K562 (cell line): Measurements from ENCODE around the gene CAAP1. TPM values are rescaled to one million over a fixed set of nuclear protein-coding genes. Genes with fewer than 3 reads are reported as not detected.
"Not testable (repeated sequence)": the region's sequence is repeated elsewhere in the genome, so short reads cannot be mapped to it uniquely, and the experiment has no call there.

Experiments
- ATAC-seq: fragments of 200-7000 bp; cut with Tn5 transposase; 3 replicates; pipeline ENCODE4 v1.9.1; 2020; ENCODE audit warnings: moderate library complexity
- BruUV-seq: library from RNA; stranded (reverse); fragments of 400-500 nt; replicated peaks from 2 replicates; lab custom pipeline; 2021; lab: Mats Ljungman, UMichigan
- CTCF ChIA-PET: fragments of 300-600 bp; formaldehyde crosslinking; extraction: SDS; loops from one replicate; lab custom pipeline; 2021; ENCODE audit warnings: low intra/inter-chr PET ratio; lab: Yijun Ruan, JAX
- POLR2A ChIA-PET: fragments of 300-600, 350-650 bp; sonication (Branson Sonifier 250); formaldehyde crosslinking; extraction: SDS; loops from one replicate; lab custom pipeline; 2021; ENCODE audit warnings: antibody characterized with exemption, inconsistent platforms; lab: Yijun Ruan, JAX
- DNase-seq, 4 experiments: peaks; one replicate each; pipeline versions ENCODE4 v3.0.0 to v3.0.0-alpha.2; 2011 to 2018; ENCODE audit warnings: low spot score in 3 of 4, mixed read lengths in 3 of 4; ENCODE audit errors: extremely low read depth in 1 of 4
- FAIRE-seq: peaks from 2 replicates; lab custom pipeline; 2011; peaks lifted over from hg19 to GRCh38; lab: Jason Lieb, UNC
- H2AFZ ChIP-seq: 2 replicates; pipeline ENCODE4 v1.6.0; 2011; ENCODE audit warnings: low read depth, low read length, control low read depth, inconsistent platforms
- H3K27ac ChIP-seq: fragments of 200-600 bp; 3 replicates; pipeline ENCODE4 v1.8.0; 2011; ENCODE audit warnings: low read depth, mild to moderate bottlenecking, control low read depth, inconsistent platforms, low read length, moderate library complexity, mixed read lengths; ENCODE audit errors: extremely low read depth
- H3K27me3 ChIP-seq, 2 experiments: fragments of 300-600 bp in 1 of 2; 2 replicates in 1 of 2; 3 replicates in 1 of 2; pipeline versions ENCODE4 v1.6.0 to v1.8.0; 2011; ENCODE audit warnings: inconsistent platforms in 2 of 2, low read length in 2 of 2, mild to moderate bottlenecking in 1 of 2, mixed read lengths in 1 of 2, moderate library complexity in 1 of 2; ENCODE audit not compliant: control insufficient read depth in 2 of 2, insufficient read depth in 2 of 2
- H3K36me3 ChIP-seq: fragments of 300-600 bp; 3 replicates; pipeline ENCODE4 v1.8.0; 2011; ENCODE audit warnings: mild to moderate bottlenecking, low read length, inconsistent platforms; ENCODE audit not compliant: control insufficient read depth, insufficient read depth
- H3K4me1 ChIP-seq, 2 experiments: fragments of 200-600 bp in 1 of 2; replicated peaks in 1 of 2; 2 replicates in 1 of 2; 3 replicates in 1 of 2; pipeline versions ENCODE4 v1.5.1 to v1.8.0; 2011; ENCODE audit warnings: inconsistent platforms in 2 of 2, low read length in 2 of 2, mild to moderate bottlenecking in 1 of 2, mixed read lengths in 1 of 2, moderate library complexity in 1 of 2; ENCODE audit not compliant: control insufficient read depth in 2 of 2, insufficient read depth in 2 of 2
- H3K4me2 ChIP-seq: 2 replicates; pipeline ENCODE4 v1.6.1; 2011; ENCODE audit warnings: low read length, control low read depth, inconsistent platforms, mixed read lengths; ENCODE audit not compliant: insufficient read depth
- H3K4me3 ChIP-seq: fragments of 200-600 bp; sonication (generic), shearing (Covaris generic); 2 replicates; pipeline ENCODE4 v1.5.1; 2016; ENCODE audit warnings: control low read depth, inconsistent platforms
- H3K79me2 ChIP-seq: fragments of 200-600 bp; 3 replicates; pipeline ENCODE4 v1.8.0; 2011; ENCODE audit warnings: low read length, inconsistent platforms; ENCODE audit not compliant: control insufficient read depth, insufficient read depth
- H3K9ac ChIP-seq, 2 experiments: 2 replicates each; pipeline versions ENCODE4 v1.6.0 to v1.6.1; 2011; ENCODE audit warnings: low read depth in 2 of 2, low read length in 2 of 2, control low read depth in 1 of 2, inconsistent platforms in 1 of 2, mild to moderate bottlenecking in 1 of 2, mixed read lengths in 1 of 2; ENCODE audit not compliant: insufficient read depth in 1 of 2
- H3K9me1 ChIP-seq: one replicate; pipeline ENCODE4 v1.6.0; 2011; ENCODE audit warnings: inconsistent platforms, mild to moderate bottlenecking, low read length, moderate library complexity; ENCODE audit not compliant: control insufficient read depth, insufficient read depth
- H3K9me3 ChIP-seq: replicated peaks from 2 replicates; pipeline ENCODE4 v1.5.1; 2011; ENCODE audit warnings: low read depth, low read length, inconsistent platforms; ENCODE audit not compliant: control insufficient read depth, insufficient read depth
- H4K20me1 ChIP-seq: replicated peaks from 2 replicates; pipeline ENCODE4 v1.6.1; 2011; ENCODE audit warnings: low read length, inconsistent platforms, mixed read lengths; ENCODE audit not compliant: control insufficient read depth, insufficient read depth
- BCL6 ChIP-seq: fragments of 250-450 bp; sonication (Bioruptor Pico); IDR thresholded peaks from 2 replicates; pipeline ENCODE4 v1.4.0; 2020
- CBX3 ChIP-seq, 2 experiments: IDR thresholded peaks; 1 replicate in 1 of 2; 2 replicates in 1 of 2; pipeline ENCODE4 v1.6.1; 2012; ENCODE audit warnings: inconsistent platforms in 2 of 2, low read length in 2 of 2, borderline replicate concordance in 1 of 2, control low read depth in 1 of 2
- ZNF407 ChIP-seq: fragments of 450-650 bp; IDR thresholded peaks from 2 replicates; pipeline ENCODE4 v1.6.1; 2016; ENCODE audit warnings: low read depth
- WGBS: fragments of 100-300 bp; shearing (Covaris generic); methylation state at CpG from one replicate; pipeline ENCODE4 v1.1.6; 2016; ENCODE audit warnings: low coverage, mixed read lengths; ENCODE audit not compliant: insufficient coverage; ENCODE audit errors: missing lambda C conversion rate; 5-methylcytosine and 5-hydroxymethylcytosine counted together
- in situ Hi-C: fragments of 300-500 bp; cut with MboI; formaldehyde crosslinking; loops from 4 replicates; pipeline ENCODE4 v1.15.0; 2018; ENCODE audit warnings: inconsistent platforms, mixed read lengths
- intact Hi-C: fragments of 100-400 bp; cut with micrococcal nuclease; formaldehyde crosslinking; loops from 2 replicates; pipeline ENCODE4 v1.14.2; 2022
- polyA plus RNA-seq, 8 experiments: library from polyadenylated mRNA; depleted of rRNA in 4 of 8; stranded (reverse) in 5 of 8; unstranded in 3 of 8; fragments of >200 nt; fragmentation: Nextera tagmentation in 2 of 8; fragmentation: Illumina TruSeq in 1 of 8; extraction: Ambion mirVana in 2 of 8; extraction: Trizol in 1 of 8; gene quantifications; 2 replicates each; pipeline versions ENCODE4 v1.2.1 to v1.2.3, GENCODE V29; 2011 to 2014; ENCODE audit warnings: inconsistent platforms in 1 of 8, missing spikeins in 1 of 8
- total RNA-seq, 7 experiments: library from RNA; depleted of rRNA in 6 of 7; stranded (reverse); fragments of >200 nt in 6 of 7; fragmentation: Illumina TruSeq in 2 of 7; extraction: Trizol in 2 of 7; gene quantifications; 2 replicates each; pipeline versions ENCODE4 v1.2.1 to v1.2.3, GENCODE V29; 2011 to 2021; ENCODE audit warnings: low replicate concordance in 1 of 7

Gene CAAP1
- total and polyA plus RNA-seq, 9 of the 15 experiments (the other 6 are each of a cell fraction or from before 2014, with no cell fraction given), result 8.9 to 17.4 (median 15.3) TPM

DNA sequence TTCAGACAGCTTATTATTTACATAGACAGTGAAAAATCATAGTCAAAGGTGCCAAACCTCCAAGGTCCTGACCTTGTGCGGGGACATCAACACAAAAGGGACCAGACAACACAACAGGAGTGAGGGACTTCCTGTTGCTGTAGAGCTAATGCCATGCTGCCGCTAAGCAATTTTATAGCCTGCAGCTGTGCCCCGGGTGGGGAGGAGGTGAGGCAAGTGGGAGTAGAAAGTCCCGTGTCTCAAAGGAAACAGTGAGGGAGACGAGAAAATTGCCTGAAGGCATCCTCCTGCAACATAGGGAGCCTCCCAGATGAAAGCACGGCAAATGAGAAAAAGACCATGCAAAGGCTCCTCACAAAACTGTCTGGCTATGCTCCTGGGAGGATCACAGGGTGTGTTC is 58.8 kb downstream of the CAAP1 start (continued):
- TF ChIP-seq ZNF407, result no peak
- no peak for TF ChIP-seq BCL6 (CRISPR knock-in tag)
- TF ChIP-seq CBX3 (IDR thresholded peaks at IDR 0.05; ENCODE audit: borderline replicate concordance in 1 of 2, low read length in 2 of 2), result no peak

- H3K9me3 ChIP-seq, DNase-seq, H3K79me2 ChIP-seq, H4K20me1 ChIP-seq, CTCF ChIA-PET, in situ Hi-C loops, intact Hi-C loops, H3K36me3 ChIP-seq, H3K4me1 ChIP-seq, ATAC-seq, H3K4me2 ChIP-seq, H3K4me3 ChIP-seq, H3K9me1 ChIP-seq, BruUV-seq, H3K27ac ChIP-seq, FAIRE-seq, H3K27me3 ChIP-seq, H3K9ac ChIP-seq, H2AFZ ChIP-seq, POLR2A ChIA-PET: not testable (repeated sequence)
- WGBS, result 21% methylated on average over 3 of the region's 4 CpGs
Measured at GRCh38 chr9:26828391-26828955, 64.1 kb downstream of the CAAP1 start.
